NCI-H446 (cell line): ENCODE data around the gene TMCC1.

Experiments used
- DNase-seq, 2 experiments: peaks; one replicate each; lab custom pipeline; 2025; lab: John Stamatoyannopoulos, UW

Gene TMCC1

GRCh38 chr3:129609591-129610182 lies 283.8 kb downstream of the TMCC1 start:
- DNase-seq: no peak

- DNase-seq: no peak
Measured at GRCh38 chr3:129608936-129609590, 284.4 kb downstream of the TMCC1 start.

- peak in 1 of 2 experiments; percentile 21 for DNase-seq
Measured at GRCh38 chr3:129608087-129608935, 285.2 kb downstream of the TMCC1 start.

GRCh38 chr3:129607391-129608068 lies 286.0 kb downstream of the TMCC1 start:
- DNase-seq: no peak

GRCh38 chr3:129606636-129607390 lies 286.7 kb downstream of the TMCC1 start, which contains the start of gene PLXND1:
Gene PLXND1 (minus strand): TSS chr3:129606676. CDS start chr3:129606639, 37 bp downstream.
- DNase-seq: peak in 1 of 2 experiments; percentile 58

GRCh38 chr3:129605922-129606635 lies 287.4 kb downstream of the TMCC1 start:
- DNase-seq: peak; percentile 23 to 41

- peak in 1 of 2 experiments; percentile 55 for DNase-seq
Measured at GRCh38 chr3:129605203-129605921, 288.1 kb downstream of the TMCC1 start.

- DNase-seq: no peak
Measured at GRCh38 chr3:129604767-129605166, 288.7 kb downstream of the TMCC1 start.

GRCh38 chr3:129603991-129604749 lies 289.3 kb downstream of the TMCC1 start:
- DNase-seq: no peak

- DNase-seq: no peak
Measured at GRCh38 chr3:129603561-129603942, 290.0 kb downstream of the TMCC1 start.

- DNase-seq: no peak
Measured at GRCh38 chr3:129602730-129603560, 290.6 kb downstream of the TMCC1 start.

- DNase-seq: no peak
Measured at GRCh38 chr3:129602309-129602708, 291.2 kb downstream of the TMCC1 start.

GRCh38 chr3:129601713-129602112 lies 291.8 kb downstream of the TMCC1 start:
- no peak for DNase-seq

- DNase-seq: no peak
Measured at GRCh38 chr3:129600348-129600747, 293.2 kb downstream of the TMCC1 start.

- DNase-seq: no peak
Measured at GRCh38 chr3:129599607-129600006, 293.9 kb downstream of the TMCC1 start.

- DNase-seq: no peak
Measured at GRCh38 chr3:129599073-129599472, 294.4 kb downstream of the TMCC1 start.

GRCh38 chr3:129598484-129598883 lies 295.0 kb downstream of the TMCC1 start:
- DNase-seq: no peak

GRCh38 chr3:129598000-129598381 lies 295.5 kb downstream of the TMCC1 start:
- peak in 1 of 2 experiments; percentile 16 for DNase-seq
